ENCODE results near the gene NFIC. TPM values are rescaled to one million over a fixed set of nuclear protein-coding genes. Genes with fewer than 3 reads are reported as not detected.

The NFIC gene
- total and polyA plus RNA-seq, 10 of the 15 experiments (the other 5 are each of a cell fraction or from before 2014, with no cell fraction given) = 0.71 to 53.5 (median 10.2) TPM

- TF ChIP-seq MEF2B (IDR thresholded peaks at IDR 0.05; ENCODE audit: partially characterized antibody, poor library complexity, severe bottlenecking) (peak; percentile 44), HDAC6 (IDR thresholded peaks at IDR 0.05; ENCODE audit: unreplicated experiment) (no peak), NFIC (IDR thresholded peaks at IDR 0.05; ENCODE audit: low read depth, low read length) (no peak), BCL11A (IDR thresholded peaks at IDR 0.05; ENCODE audit: low read depth, low read length) (no peak), BACH1 (IDR thresholded peaks at IDR 0.05; ENCODE audit: borderline replicate concordance) (peak; percentile 52), ZBED1 (IDR thresholded peaks at IDR 0.05; ENCODE audit: borderline replicate concordance) (no peak; the same call in 1 of the 2 replicates), ATF3 (IDR thresholded peaks at IDR 0.05; ENCODE audit: borderline replicate concordance, extremely low read depth, low read depth, low read length) (peak; percentile 55; the same call in 1 of the 2 replicates), NR2F1 (conservative IDR thresholded peaks at IDR 0.05) (no peak; the same call in 1 of the 2 replicates), IRF4 (IDR thresholded peaks at IDR 0.05; ENCODE audit: low read depth, low read length) (peak; percentile 68; the same call in 1 of the 2 replicates), ASH2L (IDR thresholded peaks at IDR 0.05; ENCODE audit: borderline replicate concordance, low read depth) (no peak), RCOR1 (conservative IDR thresholded peaks at IDR 0.05; ENCODE audit: low read depth, low read length) (no peak), EP300 (IDR thresholded peaks at IDR 0.05; ENCODE audit: borderline replicate concordance in 1 of 2, control insufficient read depth in 1 of 2, low read depth in 2 of 2, low read length in 2 of 2) (no peak), CREM (IDR thresholded peaks at IDR 0.05; ENCODE audit: low read depth) (peak; percentile 90), HDAC2 (IDR thresholded peaks at IDR 0.05) (no peak), CHD1 (IDR thresholded peaks at IDR 0.05; ENCODE audit: low read depth, low read length) (no peak), SP1 (IDR thresholded peaks at IDR 0.05; ENCODE audit: low read depth, low read length) (peak; percentile 39), PBX3 (IDR thresholded peaks at IDR 0.05; ENCODE audit: insufficient replicate concordance, low read depth, low read length) (no peak), GATAD2B (conservative IDR thresholded peaks at IDR 0.05; ENCODE audit: low read depth) (peak; percentile 87), RBBP5 (conservative IDR thresholded peaks at IDR 0.05) (no peak), EZH2 (IDR thresholded peaks at IDR 0.05; ENCODE audit: borderline replicate concordance, control insufficient read depth, low read depth, low read length) (no peak), BCLAF1 (IDR thresholded peaks at IDR 0.05) (no peak), NFYB (IDR thresholded peaks at IDR 0.05; ENCODE audit: insufficient read depth, low read depth, low read length) (no peak), RB1 (IDR thresholded peaks at IDR 0.05; ENCODE audit: borderline replicate concordance) (peak; percentile 93; the same call in 1 of the 2 replicates), EED (IDR thresholded peaks at IDR 0.05; ENCODE audit: low read depth) (0 out of 2 replicates have a peak, but pooled peaks have one; percentile 5), CBX3 (IDR thresholded peaks at IDR 0.05; ENCODE audit: borderline replicate concordance, low read depth) (no peak), TARDBP (IDR thresholded peaks at IDR 0.05; ENCODE audit: borderline replicate concordance) (peak; percentile 93), STAT1 (conservative IDR thresholded peaks at IDR 0.05) (peak; percentile 96; the same call in 1 of the 2 replicates)
Observed at GRCh38 chr19:3434630-3435553, 68.5 kb downstream of the NFIC start (continued).
